K562 (cell line): Measurements from ENCODE around the gene SUPT5H. TPM values are rescaled to one million over a fixed set of nuclear protein-coding genes. Genes with fewer than 3 reads are reported as not detected.

Source experiments
- ATAC-seq: fragments of 200-7000 bp; cut with Tn5 transposase; 3 replicates; pipeline ENCODE4 v1.9.1; 2020; ENCODE audit warnings: moderate library complexity
- BruUV-seq: library from RNA; stranded (reverse); fragments of 400-500 nt; replicated peaks from 2 replicates; lab custom pipeline; 2021; lab: Mats Ljungman, UMichigan
- CTCF ChIA-PET: fragments of 300-600 bp; formaldehyde crosslinking; extraction: SDS; loops from one replicate; lab custom pipeline; 2021; ENCODE audit warnings: low intra/inter-chr PET ratio; lab: Yijun Ruan, JAX
- POLR2A ChIA-PET: fragments of 300-600, 350-650 bp; sonication (Branson Sonifier 250); formaldehyde crosslinking; extraction: SDS; loops from one replicate; lab custom pipeline; 2021; ENCODE audit warnings: antibody characterized with exemption, inconsistent platforms; lab: Yijun Ruan, JAX
- DNase-seq, 4 experiments: peaks; one replicate each; pipeline versions ENCODE4 v3.0.0 to v3.0.0-alpha.2; 2011 to 2018; ENCODE audit warnings: low spot score in 3 of 4, mixed read lengths in 3 of 4; ENCODE audit errors: extremely low read depth in 1 of 4
- FAIRE-seq: peaks from 2 replicates; lab custom pipeline; 2011; peaks lifted over from hg19 to GRCh38; lab: Jason Lieb, UNC
- H2AFZ ChIP-seq: 2 replicates; pipeline ENCODE4 v1.6.0; 2011; ENCODE audit warnings: low read depth, low read length, control low read depth, inconsistent platforms
- H3K27ac ChIP-seq: fragments of 200-600 bp; 3 replicates; pipeline ENCODE4 v1.8.0; 2011; ENCODE audit warnings: low read depth, mild to moderate bottlenecking, control low read depth, inconsistent platforms, low read length, moderate library complexity, mixed read lengths; ENCODE audit errors: extremely low read depth
- H3K27me3 ChIP-seq, 2 experiments: fragments of 300-600 bp in 1 of 2; 2 replicates in 1 of 2; 3 replicates in 1 of 2; pipeline versions ENCODE4 v1.6.0 to v1.8.0; 2011; ENCODE audit warnings: inconsistent platforms in 2 of 2, low read length in 2 of 2, mild to moderate bottlenecking in 1 of 2, mixed read lengths in 1 of 2, moderate library complexity in 1 of 2; ENCODE audit not compliant: control insufficient read depth in 2 of 2, insufficient read depth in 2 of 2
- H3K36me3 ChIP-seq: fragments of 300-600 bp; 3 replicates; pipeline ENCODE4 v1.8.0; 2011; ENCODE audit warnings: mild to moderate bottlenecking, low read length, inconsistent platforms; ENCODE audit not compliant: control insufficient read depth, insufficient read depth
- H3K4me1 ChIP-seq, 2 experiments: fragments of 200-600 bp in 1 of 2; replicated peaks in 1 of 2; 2 replicates in 1 of 2; 3 replicates in 1 of 2; pipeline versions ENCODE4 v1.5.1 to v1.8.0; 2011; ENCODE audit warnings: inconsistent platforms in 2 of 2, low read length in 2 of 2, mild to moderate bottlenecking in 1 of 2, mixed read lengths in 1 of 2, moderate library complexity in 1 of 2; ENCODE audit not compliant: control insufficient read depth in 2 of 2, insufficient read depth in 2 of 2
- H3K4me2 ChIP-seq: 2 replicates; pipeline ENCODE4 v1.6.1; 2011; ENCODE audit warnings: low read length, control low read depth, inconsistent platforms, mixed read lengths; ENCODE audit not compliant: insufficient read depth
- H3K4me3 ChIP-seq: fragments of 200-600 bp; sonication (generic), shearing (Covaris generic); 2 replicates; pipeline ENCODE4 v1.5.1; 2016; ENCODE audit warnings: control low read depth, inconsistent platforms
- H3K79me2 ChIP-seq: fragments of 200-600 bp; 3 replicates; pipeline ENCODE4 v1.8.0; 2011; ENCODE audit warnings: low read length, inconsistent platforms; ENCODE audit not compliant: control insufficient read depth, insufficient read depth
- H3K9ac ChIP-seq, 2 experiments: 2 replicates each; pipeline versions ENCODE4 v1.6.0 to v1.6.1; 2011; ENCODE audit warnings: low read depth in 2 of 2, low read length in 2 of 2, control low read depth in 1 of 2, inconsistent platforms in 1 of 2, mild to moderate bottlenecking in 1 of 2, mixed read lengths in 1 of 2; ENCODE audit not compliant: insufficient read depth in 1 of 2
- H3K9me1 ChIP-seq: one replicate; pipeline ENCODE4 v1.6.0; 2011; ENCODE audit warnings: inconsistent platforms, mild to moderate bottlenecking, low read length, moderate library complexity; ENCODE audit not compliant: control insufficient read depth, insufficient read depth
- H3K9me3 ChIP-seq: replicated peaks from 2 replicates; pipeline ENCODE4 v1.5.1; 2011; ENCODE audit warnings: low read depth, low read length, inconsistent platforms; ENCODE audit not compliant: control insufficient read depth, insufficient read depth
- H4K20me1 ChIP-seq: replicated peaks from 2 replicates; pipeline ENCODE4 v1.6.1; 2011; ENCODE audit warnings: low read length, inconsistent platforms, mixed read lengths; ENCODE audit not compliant: control insufficient read depth, insufficient read depth
- C11orf30 ChIP-seq: fragments of 450-650 bp; IDR thresholded peaks from 2 replicates; pipeline ENCODE4 v1.6.1; 2016; ENCODE audit warnings: low read depth, mild to moderate bottlenecking
- E2F3 ChIP-seq: fragments of 250-450 bp; sonication (Bioruptor Pico); IDR thresholded peaks from 2 replicates; pipeline ENCODE4 v1.4.0; 2020; ENCODE audit warnings: mild to moderate bottlenecking
- EGR1 ChIP-seq: fragments of 450-650 bp; conservative IDR thresholded peaks from 2 replicates; pipeline ENCODE4 v1.6.1; 2017; ENCODE audit warnings: mild to moderate bottlenecking
- EP400 ChIP-seq: fragments of 450-650 bp; IDR thresholded peaks from 2 replicates; pipeline ENCODE4 v1.6.1; 2017; ENCODE audit warnings: antibody characterized with exemption, mild to moderate bottlenecking, moderate library complexity
- ETV5 ChIP-seq: sonication (generic); formaldehyde crosslinking; IDR thresholded peaks from 2 replicates; pipeline ENCODE4 v1.4.0; 2020; ENCODE audit warnings: low read depth, mild to moderate bottlenecking, missing genetic modification reagents
- HNRNPL ChIP-seq: fragments of 200-400 bp; formaldehyde crosslinking; IDR thresholded peaks from 2 replicates; pipeline ENCODE4 v1.6.1; 2017; ENCODE audit warnings: low read depth, mild to moderate bottlenecking, low read length
- MAZ ChIP-seq, 2 experiments: fragments of 450-650 bp in 1 of 2; sonication (generic) in 1 of 2; formaldehyde crosslinking; IDR thresholded peaks in 1 of 2; conservative IDR thresholded peaks in 1 of 2; 2 replicates each; pipeline versions ENCODE4 v1.4.0 to v1.5.0; 2020; ENCODE audit warnings: mild to moderate bottlenecking in 1 of 2, missing genetic modification reagents in 1 of 2
- MLLT1 ChIP-seq, 2 experiments: fragments of 450-650 bp; IDR thresholded peaks; 2 replicates each; pipeline ENCODE4 v1.6.1; 2016
- NCOR1 ChIP-seq: fragments of 450-650 bp; IDR thresholded peaks from 2 replicates; pipeline ENCODE4 v1.6.1; 2016; ENCODE audit warnings: mild to moderate bottlenecking, moderate library complexity
- PHB ChIP-seq: fragments of 250-450 bp; sonication (Bioruptor Pico); IDR thresholded peaks from 2 replicates; pipeline ENCODE4 v1.5.0; 2021
- POLR2G ChIP-seq: fragments of 200-400 bp; formaldehyde crosslinking; IDR thresholded peaks from 2 replicates; pipeline ENCODE4 v1.6.1; 2017; ENCODE audit warnings: low read depth, mild to moderate bottlenecking, antibody characterized with exemption, low read length, moderate library complexity
- RBFOX2 ChIP-seq: fragments of 200-400 bp; formaldehyde crosslinking; IDR thresholded peaks from 2 replicates; pipeline ENCODE4 v1.6.1; 2017; ENCODE audit warnings: low read depth, mild to moderate bottlenecking, low read length, moderate library complexity
- SAFB ChIP-seq: fragments of 200-400 bp; formaldehyde crosslinking; IDR thresholded peaks from 2 replicates; pipeline ENCODE4 v1.6.1; 2017; ENCODE audit warnings: low read depth, low read length, borderline replicate concordance
- TCF3 ChIP-seq: sonication (generic); formaldehyde crosslinking; IDR thresholded peaks from 2 replicates; pipeline ENCODE4 v1.4.0; 2020; ENCODE audit warnings: mild to moderate bottlenecking, missing genetic modification reagents
- ZBED1 ChIP-seq: IDR thresholded peaks from 2 replicates; pipeline ENCODE4 v1.6.1; 2014
- ZNF12 ChIP-seq: sonication (generic); formaldehyde crosslinking; IDR thresholded peaks from 2 replicates; pipeline ENCODE4 v1.4.0; 2020; ENCODE audit warnings: mild to moderate bottlenecking, missing genetic modification reagents
- ZNF644 ChIP-seq: fragments of 200-800 bp; sonication (Bioruptor generic); IDR thresholded peaks from 2 replicates; pipeline ENCODE4 v1.6.1; 2016; ENCODE audit warnings: low read depth, missing genetic modification characterization, missing compliant biosample characterization
- ZSCAN32 ChIP-seq: fragments of 450-650 bp; formaldehyde crosslinking; IDR thresholded peaks from 2 replicates; pipeline ENCODE4 v1.4.0; 2020; ENCODE audit warnings: mild to moderate bottlenecking, moderate library complexity
- WGBS: fragments of 100-300 bp; shearing (Covaris generic); methylation state at CpG from one replicate; pipeline ENCODE4 v1.1.6; 2016; ENCODE audit warnings: low coverage, mixed read lengths; ENCODE audit not compliant: insufficient coverage; ENCODE audit errors: missing lambda C conversion rate; 5-methylcytosine and 5-hydroxymethylcytosine counted together
- in situ Hi-C: fragments of 300-500 bp; cut with MboI; formaldehyde crosslinking; loops from 4 replicates; pipeline ENCODE4 v1.15.0; 2018; ENCODE audit warnings: inconsistent platforms, mixed read lengths
- intact Hi-C: fragments of 100-400 bp; cut with micrococcal nuclease; formaldehyde crosslinking; loops from 2 replicates; pipeline ENCODE4 v1.14.2; 2022
- polyA plus RNA-seq, 8 experiments: library from polyadenylated mRNA; depleted of rRNA in 4 of 8; stranded (reverse) in 5 of 8; unstranded in 3 of 8; fragments of >200 nt; fragmentation: Nextera tagmentation in 2 of 8; fragmentation: Illumina TruSeq in 1 of 8; extraction: Ambion mirVana in 2 of 8; extraction: Trizol in 1 of 8; gene quantifications; 2 replicates each; pipeline versions ENCODE4 v1.2.1 to v1.2.3, GENCODE V29; 2011 to 2014; ENCODE audit warnings: inconsistent platforms in 1 of 8, missing spikeins in 1 of 8
- total RNA-seq, 7 experiments: library from RNA; depleted of rRNA in 6 of 7; stranded (reverse); fragments of >200 nt in 6 of 7; fragmentation: Illumina TruSeq in 2 of 7; extraction: Trizol in 2 of 7; gene quantifications; 2 replicates each; pipeline versions ENCODE4 v1.2.1 to v1.2.3, GENCODE V29; 2011 to 2021; ENCODE audit warnings: low replicate concordance in 1 of 7
- TF ChIP-seq, protein P1 (sequence below): sonication (generic); formaldehyde crosslinking; IDR thresholded peaks from 2 replicates; pipeline ENCODE4 v1.8.0; 2022; ENCODE audit warnings: missing genetic modification reagents, mild to moderate bottlenecking, borderline replicate concordance

SUPT5H gene
- total and polyA plus RNA-seq, 9 of the 15 experiments (the other 6 are each of a cell fraction or from before 2014, with no cell fraction given) = 13.3 to 85.9 (median 35.9) TPM

GRCh38 chr19:39407410-39407659 lies 38.0 kb upstream of the SUPT5H start (continued):
- TF ChIP-seq, protein P1, sequence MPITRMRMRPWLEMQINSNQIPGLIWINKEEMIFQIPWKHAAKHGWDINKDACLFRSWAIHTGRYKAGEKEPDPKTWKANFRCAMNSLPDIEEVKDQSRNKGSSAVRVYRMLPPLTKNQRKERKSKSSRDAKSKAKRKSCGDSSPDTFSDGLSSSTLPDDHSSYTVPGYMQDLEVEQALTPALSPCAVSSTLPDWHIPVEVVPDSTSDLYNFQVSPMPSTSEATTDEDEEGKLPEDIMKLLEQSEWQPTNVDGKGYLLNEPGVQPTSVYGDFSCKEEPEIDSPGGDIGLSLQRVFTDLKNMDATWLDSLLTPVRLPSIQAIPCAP (CRISPR knock-in tag) = no peak
- TF ChIP-seq ETV5 (CRISPR knock-in tag) (0 out of 2 replicates have a peak, but pooled peaks have one; percentile 11), ZNF12 (CRISPR knock-in tag) (0 out of 2 replicates have a peak, but pooled peaks have one; percentile 25)

GRCh38 chr19:39407660-39408391 lies 37.6 kb upstream of the SUPT5H start:
- H3K4me3 ChIP-seq = peak overlapping the region; percentile 78
- ChIA-PET POLR2A (interaction anchor here (0.7 to 4.0 kb wide), 9 partner anchors 10 to 216 kb away, joined by 3 to 18 read pairs (median 6); partner anchors contain the start of genes MED29, PAF1, RPS16 and SAMD4B), CTCF (interaction anchor here (0.8 kb wide), 1 partner anchor 10 kb away, joined by 3 read pairs; no protein-coding TSS in a partner anchor)
- no peaks in the 10 kb centered on the region for H3K9me3 ChIP-seq
- intact Hi-C loops (no loop called here), in situ Hi-C loops (no loop called here)
- peak overlapping the region; percentile 91 to 97 for H3K9ac ChIP-seq
- peak overlapping the region; percentile 85 for H3K4me2 ChIP-seq
- ATAC-seq (no peak), DNase-seq (peak in 1 of 4 experiments; percentile 50), FAIRE-seq (no peak)
- H3K36me3 ChIP-seq = peaks cover 13% of the 10 kb centered on the region; the same call in 1 of the 3 replicates
- peaks cover 4% of the 10 kb centered on the region; the same call in 1 of the 2 replicates for H4K20me1 ChIP-seq
- H3K27ac ChIP-seq = peak overlapping the region; percentile 94
- peaks cover 50% of the 10 kb centered on the region for H3K79me2 ChIP-seq
- H2AFZ ChIP-seq = no peak overlapping the region
- 48% methylated on average over 34 of the region's 40 CpGs for WGBS
- no peaks in the 10 kb centered on the region for H3K9me1 ChIP-seq
- no TSS peak for BruUV-seq
- H3K4me1 ChIP-seq = peaks cover 55 to 76% of the 10 kb centered on the region in 2 experiments
- no peaks in the 10 kb centered on the region for H3K27me3 ChIP-seq
- TF ChIP-seq NCOR1 (no peak), ZSCAN32 (0 out of 2 replicates have a peak, but pooled peaks have one; percentile 9), PHB (CRISPR knock-in tag) (0 out of 2 replicates have a peak, but pooled peaks have one; percentile 9), MAZ (CRISPR knock-in tag; conservative IDR thresholded peaks at IDR 0.05 in 1 of 2, IDR thresholded peaks at IDR 0.05 in 1 of 2) (peak in 1 of 2 experiments; percentile 12; a peak in 1 of 4 replicates), EGR1 (peak; percentile 28; the same call in 1 of the 2 replicates), EP400 (no peak), RBFOX2 (peak; percentile 89), HNRNPL (peak; percentile 91), ZNF644 (tag) (no peak), ZBED1 (no peak), C11orf30 (no peak), POLR2G (peak; percentile 82), SAFB (0 out of 2 replicates have a peak, but pooled peaks have one; percentile 14), E2F3 (no peak), TCF3 (CRISPR knock-in tag) (no peak; the same call in 1 of the 2 replicates), MLLT1 (IDR thresholded peaks at IDR 0.05) (no peak)
